Measurements from ENCODE around the gene CELSR3. TPM values are rescaled to one million over a fixed set of nuclear protein-coding genes. Genes with fewer than 3 reads are reported as not detected.

Gene CELSR3
- polyA plus RNA-seq, 1 donor: 3.9 TPM

- H3K4me3 ChIP-seq (ENCODE audit: low read length): no peak overlapping the region
- H3K9me3 ChIP-seq (ENCODE audit: control insufficient read depth, low read depth, low read length): no peaks in the 10 kb centered on the region
- H3K36me3 ChIP-seq (ENCODE audit: control insufficient read depth, insufficient read depth, low read length): peaks cover 66% of the 10 kb centered on the region
- H3K27me3 ChIP-seq (ENCODE audit: control insufficient read depth, insufficient read depth, low read length): no peaks in the 10 kb centered on the region
- no peak overlapping the region for H3K27ac ChIP-seq (ENCODE audit: low read length)
- no peak for DNase-seq
- peaks cover 12% of the 10 kb centered on the region for H3K4me1 ChIP-seq (ENCODE audit: control insufficient read depth, insufficient read depth, low read length)
- no CpG with 5 or more reads among the region's 20 CpGs for WGBS (ENCODE audit: insufficient coverage, low lambda C conversion rate)
Measured at GRCh38 chr3:48679411-48680391, 17.0 kb upstream of the CELSR3 start.

GRCh38 chr3:48678566-48679380 is 16.1 kb upstream of the CELSR3 start:
- no peak for DNase-seq
- no CpG with 5 or more reads among the region's 24 CpGs for WGBS (ENCODE audit: insufficient coverage, low lambda C conversion rate)
- Histone ChIP-seq H3K36me3 (ENCODE audit: control insufficient read depth, insufficient read depth, low read length) (peaks cover 73% of the 10 kb centered on the region), H3K9me3 (ENCODE audit: control insufficient read depth, low read depth, low read length) (no peaks in the 10 kb centered on the region), H3K4me1 (ENCODE audit: control insufficient read depth, insufficient read depth, low read length) (peaks cover 4% of the 10 kb centered on the region), H3K27me3 (ENCODE audit: control insufficient read depth, insufficient read depth, low read length) (no peaks in the 10 kb centered on the region), H3K27ac (ENCODE audit: low read length) (no peak overlapping the region), H3K4me3 (ENCODE audit: low read length) (no peak overlapping the region)

GRCh38 chr3:48678056-48678455 is 15.4 kb upstream of the CELSR3 start:
- no peak for DNase-seq
- Histone ChIP-seq H3K9me3 (ENCODE audit: control insufficient read depth, low read depth, low read length) (no peaks in the 10 kb centered on the region), H3K36me3 (ENCODE audit: control insufficient read depth, insufficient read depth, low read length) (peaks cover 73% of the 10 kb centered on the region), H3K27me3 (ENCODE audit: control insufficient read depth, insufficient read depth, low read length) (no peaks in the 10 kb centered on the region), H3K4me3 (ENCODE audit: low read length) (no peak overlapping the region), H3K27ac (ENCODE audit: low read length) (no peak overlapping the region), H3K4me1 (ENCODE audit: control insufficient read depth, insufficient read depth, low read length) (no peaks in the 10 kb centered on the region)
- WGBS (ENCODE audit: insufficient coverage, low lambda C conversion rate): no CpG with 5 or more reads among the region's 4 CpGs

GRCh38 chr3:48674505-48674904 is 11.8 kb upstream of the CELSR3 start:
- Histone ChIP-seq H3K27ac (ENCODE audit: low read length) (no peak overlapping the region), H3K27me3 (ENCODE audit: control insufficient read depth, insufficient read depth, low read length) (no peaks in the 10 kb centered on the region), H3K9me3 (ENCODE audit: control insufficient read depth, low read depth, low read length) (no peaks in the 10 kb centered on the region), H3K4me1 (ENCODE audit: control insufficient read depth, insufficient read depth, low read length) (no peaks in the 10 kb centered on the region), H3K4me3 (ENCODE audit: low read length) (no peak overlapping the region), H3K36me3 (ENCODE audit: control insufficient read depth, insufficient read depth, low read length) (peaks cover 47% of the 10 kb centered on the region)
- no peak for DNase-seq
- whole genome bisulfite sequencing (ENCODE audit: insufficient coverage, low lambda C conversion rate): no CpG with 5 or more reads among the region's 9 CpGs

GRCh38 chr3:48672522-48672921 is 9.8 kb upstream of the CELSR3 start:
- DNase-seq: no peak
- H3K27ac ChIP-seq (ENCODE audit: low read length): no peak overlapping the region
- WGBS (ENCODE audit: insufficient coverage, low lambda C conversion rate): no CpG with 5 or more reads among the region's 1 CpG
- H3K9me3 ChIP-seq (ENCODE audit: control insufficient read depth, low read depth, low read length): no peaks in the 10 kb centered on the region
- H3K27me3 ChIP-seq (ENCODE audit: control insufficient read depth, insufficient read depth, low read length): no peaks in the 10 kb centered on the region
- no peaks in the 10 kb centered on the region for H3K4me1 ChIP-seq (ENCODE audit: control insufficient read depth, insufficient read depth, low read length)
- H3K4me3 ChIP-seq (ENCODE audit: low read length): no peak overlapping the region
- H3K36me3 ChIP-seq (ENCODE audit: control insufficient read depth, insufficient read depth, low read length): peaks cover 28% of the 10 kb centered on the region

- Histone ChIP-seq H3K4me3 (ENCODE audit: low read length) (no peak overlapping the region), H3K36me3 (ENCODE audit: control insufficient read depth, insufficient read depth, low read length) (no peaks in the 10 kb centered on the region), H3K9me3 (ENCODE audit: control insufficient read depth, low read depth, low read length) (peaks cover 17% of the 10 kb centered on the region), H3K4me1 (ENCODE audit: control insufficient read depth, insufficient read depth, low read length) (peaks cover 9% of the 10 kb centered on the region), H3K27me3 (ENCODE audit: control insufficient read depth, insufficient read depth, low read length) (peaks cover 37% of the 10 kb centered on the region), H3K27ac (ENCODE audit: low read length) (no peak overlapping the region)
- DNase-seq: no peak
- no CpG with 5 or more reads among the region's 4 CpGs for WGBS (ENCODE audit: insufficient coverage, low lambda C conversion rate)
Measured at GRCh38 chr3:48664929-48665328, 2.2 kb upstream of the CELSR3 start.

GRCh38 chr3:48664313-48664644 is 1.6 kb upstream of the CELSR3 start:
- peaks cover 37% of the 10 kb centered on the region for H3K27me3 ChIP-seq (ENCODE audit: control insufficient read depth, insufficient read depth, low read length)
- WGBS (ENCODE audit: insufficient coverage, low lambda C conversion rate): no CpG with 5 or more reads among the region's 11 CpGs

GRCh38 chr3:48663489-48664312 is 1.0 kb upstream of the CELSR3 start:
- peak overlapping the region; percentile 82 for H3K27ac ChIP-seq (ENCODE audit: low read length)
- peaks cover 37% of the 10 kb centered on the region for H3K27me3 ChIP-seq (ENCODE audit: control insufficient read depth, insufficient read depth, low read length)
- peaks cover 17% of the 10 kb centered on the region for H3K9me3 ChIP-seq (ENCODE audit: control insufficient read depth, low read depth, low read length)
- peak; percentile 96 for DNase-seq
- peaks cover 9% of the 10 kb centered on the region for H3K4me1 ChIP-seq (ENCODE audit: control insufficient read depth, insufficient read depth, low read length)
- peak overlapping the region; percentile 75 for H3K4me3 ChIP-seq (ENCODE audit: low read length)
- H3K36me3 ChIP-seq (ENCODE audit: control insufficient read depth, insufficient read depth, low read length): no peaks in the 10 kb centered on the region
- WGBS (ENCODE audit: insufficient coverage, low lambda C conversion rate): no CpG with 5 or more reads among the region's 66 CpGs

More at GRCh38 chr3:48664313-48664644, 1.6 kb upstream of the CELSR3 start:
- H3K9me3 ChIP-seq (ENCODE audit: control insufficient read depth, low read depth, low read length): peaks cover 17% of the 10 kb centered on the region
- DNase-seq: no peak
- peak overlapping the region; percentile 75 for H3K4me3 ChIP-seq (ENCODE audit: low read length)
- no peak overlapping the region for H3K27ac ChIP-seq (ENCODE audit: low read length)
- peaks cover 9% of the 10 kb centered on the region for H3K4me1 ChIP-seq (ENCODE audit: control insufficient read depth, insufficient read depth, low read length)
- H3K36me3 ChIP-seq (ENCODE audit: control insufficient read depth, insufficient read depth, low read length): no peaks in the 10 kb centered on the region

GRCh38 chr3:48662145-48662752 is 437 bp downstream of the CELSR3 start:
- H3K4me3 ChIP-seq (ENCODE audit: low read length): peak overlapping the region; percentile 2
- DNase-seq: no peak

More at GRCh38 chr3:48662145-48662752, 437 bp downstream of the CELSR3 start:
- H3K27ac ChIP-seq (ENCODE audit: low read length): no peak overlapping the region
- no CpG with 5 or more reads among the region's 46 CpGs for WGBS (ENCODE audit: insufficient coverage, low lambda C conversion rate)
- H3K4me1 ChIP-seq (ENCODE audit: control insufficient read depth, insufficient read depth, low read length): peaks cover 9% of the 10 kb centered on the region
- no peaks in the 10 kb centered on the region for H3K36me3 ChIP-seq (ENCODE audit: control insufficient read depth, insufficient read depth, low read length)
- H3K9me3 ChIP-seq (ENCODE audit: control insufficient read depth, low read depth, low read length): peaks cover 17% of the 10 kb centered on the region
- H3K27me3 ChIP-seq (ENCODE audit: control insufficient read depth, insufficient read depth, low read length): peaks cover 47% of the 10 kb centered on the region
